Measurements from ENCODE around the gene NCDN.

DNA sequence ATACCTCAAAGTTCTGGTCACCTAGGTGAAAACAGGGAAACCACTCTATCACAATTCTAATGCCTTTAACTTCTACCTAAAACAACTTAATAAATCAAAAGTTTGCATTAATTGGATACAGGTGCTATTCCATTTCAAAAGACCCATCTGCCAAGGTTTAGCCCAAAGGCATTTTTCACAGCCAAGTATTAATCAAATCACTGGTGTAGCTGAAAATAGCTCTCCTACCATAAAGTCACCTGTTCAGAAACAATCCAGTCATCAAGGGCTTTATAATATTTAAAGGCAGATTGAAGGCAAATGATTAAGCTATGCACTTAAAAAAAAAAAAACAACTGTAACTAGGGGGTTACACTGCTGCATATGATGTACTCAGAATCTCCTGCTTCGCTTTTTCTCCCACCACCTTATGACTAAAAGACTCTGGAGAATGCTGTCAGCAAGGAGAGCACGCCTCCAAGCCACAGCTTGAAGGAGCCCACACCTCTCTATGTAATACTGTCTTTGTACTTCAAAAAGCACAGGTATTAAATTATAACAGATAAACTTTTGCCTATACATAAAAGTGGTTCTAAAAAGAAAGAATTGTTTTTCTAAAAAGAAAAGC is 20.9 kb upstream of the NCDN start:
- TF ChIP-seq SP1 (CRISPR knock-in tag; conservative IDR thresholded peaks at IDR 0.05): no peak
- TF ChIP-seq, protein P1, sequence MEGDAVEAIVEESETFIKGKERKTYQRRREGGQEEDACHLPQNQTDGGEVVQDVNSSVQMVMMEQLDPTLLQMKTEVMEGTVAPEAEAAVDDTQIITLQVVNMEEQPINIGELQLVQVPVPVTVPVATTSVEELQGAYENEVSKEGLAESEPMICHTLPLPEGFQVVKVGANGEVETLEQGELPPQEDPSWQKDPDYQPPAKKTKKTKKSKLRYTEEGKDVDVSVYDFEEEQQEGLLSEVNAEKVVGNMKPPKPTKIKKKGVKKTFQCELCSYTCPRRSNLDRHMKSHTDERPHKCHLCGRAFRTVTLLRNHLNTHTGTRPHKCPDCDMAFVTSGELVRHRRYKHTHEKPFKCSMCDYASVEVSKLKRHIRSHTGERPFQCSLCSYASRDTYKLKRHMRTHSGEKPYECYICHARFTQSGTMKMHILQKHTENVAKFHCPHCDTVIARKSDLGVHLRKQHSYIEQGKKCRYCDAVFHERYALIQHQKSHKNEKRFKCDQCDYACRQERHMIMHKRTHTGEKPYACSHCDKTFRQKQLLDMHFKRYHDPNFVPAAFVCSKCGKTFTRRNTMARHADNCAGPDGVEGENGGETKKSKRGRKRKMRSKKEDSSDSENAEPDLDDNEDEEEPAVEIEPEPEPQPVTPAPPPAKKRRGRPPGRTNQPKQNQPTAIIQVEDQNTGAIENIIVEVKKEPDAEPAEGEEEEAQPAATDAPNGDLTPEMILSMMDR (IDR thresholded peaks at IDR 0.05): no peak
- no peak for TF ChIP-seq TEAD1 (CRISPR knock-in tag; IDR thresholded peaks at IDR 0.05)
- TF ChIP-seq CREM (CRISPR knock-in tag; IDR thresholded peaks at IDR 0.05): no peak
- TF ChIP-seq JUN (CRISPR knock-in tag; IDR thresholded peaks at IDR 0.05): no peak
- TF ChIP-seq, protein P2, sequence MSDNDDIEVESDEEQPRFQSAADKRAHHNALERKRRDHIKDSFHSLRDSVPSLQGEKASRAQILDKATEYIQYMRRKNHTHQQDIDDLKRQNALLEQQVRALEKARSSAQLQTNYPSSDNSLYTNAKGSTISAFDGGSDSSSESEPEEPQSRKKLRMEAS (CRISPR knock-in tag; IDR thresholded peaks at IDR 0.05): no peak
- no peak for TF ChIP-seq ESRRA (CRISPR knock-in tag; IDR thresholded peaks at IDR 0.05; ENCODE audit: borderline replicate concordance)
- TF ChIP-seq, protein P3, sequence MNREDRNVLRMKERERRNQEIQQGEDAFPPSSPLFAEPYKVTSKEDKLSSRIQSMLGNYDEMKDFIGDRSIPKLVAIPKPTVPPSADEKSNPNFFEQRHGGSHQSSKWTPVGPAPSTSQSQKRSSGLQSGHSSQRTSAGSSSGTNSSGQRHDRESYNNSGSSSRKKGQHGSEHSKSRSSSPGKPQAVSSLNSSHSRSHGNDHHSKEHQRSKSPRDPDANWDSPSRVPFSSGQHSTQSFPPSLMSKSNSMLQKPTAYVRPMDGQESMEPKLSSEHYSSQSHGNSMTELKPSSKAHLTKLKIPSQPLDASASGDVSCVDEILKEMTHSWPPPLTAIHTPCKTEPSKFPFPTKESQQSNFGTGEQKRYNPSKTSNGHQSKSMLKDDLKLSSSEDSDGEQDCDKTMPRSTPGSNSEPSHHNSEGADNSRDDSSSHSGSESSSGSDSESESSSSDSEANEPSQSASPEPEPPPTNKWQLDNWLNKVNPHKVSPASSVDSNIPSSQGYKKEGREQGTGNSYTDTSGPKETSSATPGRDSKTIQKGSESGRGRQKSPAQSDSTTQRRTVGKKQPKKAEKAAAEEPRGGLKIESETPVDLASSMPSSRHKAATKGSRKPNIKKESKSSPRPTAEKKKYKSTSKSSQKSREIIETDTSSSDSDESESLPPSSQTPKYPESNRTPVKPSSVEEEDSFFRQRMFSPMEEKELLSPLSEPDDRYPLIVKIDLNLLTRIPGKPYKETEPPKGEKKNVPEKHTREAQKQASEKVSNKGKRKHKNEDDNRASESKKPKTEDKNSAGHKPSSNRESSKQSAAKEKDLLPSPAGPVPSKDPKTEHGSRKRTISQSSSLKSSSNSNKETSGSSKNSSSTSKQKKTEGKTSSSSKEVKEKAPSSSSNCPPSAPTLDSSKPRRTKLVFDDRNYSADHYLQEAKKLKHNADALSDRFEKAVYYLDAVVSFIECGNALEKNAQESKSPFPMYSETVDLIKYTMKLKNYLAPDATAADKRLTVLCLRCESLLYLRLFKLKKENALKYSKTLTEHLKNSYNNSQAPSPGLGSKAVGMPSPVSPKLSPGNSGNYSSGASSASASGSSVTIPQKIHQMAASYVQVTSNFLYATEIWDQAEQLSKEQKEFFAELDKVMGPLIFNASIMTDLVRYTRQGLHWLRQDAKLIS (CRISPR knock-in tag; IDR thresholded peaks at IDR 0.05; ENCODE audit: borderline replicate concordance): no peak
- TF ChIP-seq NR2C2 (CRISPR knock-in tag; IDR thresholded peaks at IDR 0.05): no peak
- TF ChIP-seq ZNF671 (CRISPR knock-in tag; IDR thresholded peaks at IDR 0.05): no peak
- TF ChIP-seq ATF1 (CRISPR knock-in tag; IDR thresholded peaks at IDR 0.05): no peak
- TF ChIP-seq ZNF263 (CRISPR knock-in tag; IDR thresholded peaks at IDR 0.05; ENCODE audit: low read depth): no peak

Data from WTC11 (cell line).